ENCODE results near the gene SLC27A5. TPM values are rescaled to one million over a fixed set of nuclear protein-coding genes. Genes with fewer than 3 reads are reported as not detected.

The SLC27A5 gene
- total and polyA plus RNA-seq, 9 of the 15 experiments (the other 6 are each of a cell fraction or from before 2014, with no cell fraction given): 42.2 to 318 (median 64.7) TPM

DNA sequence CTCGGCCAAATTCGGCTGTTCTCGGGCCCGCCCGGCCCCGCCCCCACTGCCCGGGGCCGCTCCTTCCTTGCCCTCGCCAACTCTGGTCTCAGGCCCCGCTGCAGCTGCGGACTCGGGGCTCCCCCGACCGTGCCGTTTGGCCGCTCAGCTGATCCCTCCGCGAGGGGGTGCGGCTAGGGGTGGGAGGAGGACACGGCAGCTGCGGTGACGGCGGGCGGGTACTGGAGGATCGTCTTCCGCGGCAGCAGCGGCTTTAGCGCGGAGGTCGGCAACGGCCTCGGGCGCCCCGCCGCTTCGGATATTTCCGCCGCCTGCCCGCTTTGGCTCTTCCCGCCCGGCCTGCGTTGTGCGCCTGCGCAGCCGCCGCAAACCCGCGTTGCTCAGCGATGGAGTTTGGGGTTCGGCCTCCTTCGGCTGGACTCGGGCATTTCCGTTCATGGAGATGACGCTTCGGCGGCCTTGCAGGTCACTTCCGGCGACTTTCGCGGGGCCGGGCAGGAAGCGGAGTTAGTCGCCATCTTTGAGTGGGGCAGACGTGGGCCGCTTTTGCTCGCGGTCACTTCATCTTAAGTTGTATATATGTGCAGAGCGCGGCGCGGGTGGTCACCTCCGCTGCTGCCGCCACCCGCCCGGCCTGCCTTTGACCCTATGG is 47.0 kb upstream of the SLC27A5 start (continued):
- TF ChIP-seq, protein P1, sequence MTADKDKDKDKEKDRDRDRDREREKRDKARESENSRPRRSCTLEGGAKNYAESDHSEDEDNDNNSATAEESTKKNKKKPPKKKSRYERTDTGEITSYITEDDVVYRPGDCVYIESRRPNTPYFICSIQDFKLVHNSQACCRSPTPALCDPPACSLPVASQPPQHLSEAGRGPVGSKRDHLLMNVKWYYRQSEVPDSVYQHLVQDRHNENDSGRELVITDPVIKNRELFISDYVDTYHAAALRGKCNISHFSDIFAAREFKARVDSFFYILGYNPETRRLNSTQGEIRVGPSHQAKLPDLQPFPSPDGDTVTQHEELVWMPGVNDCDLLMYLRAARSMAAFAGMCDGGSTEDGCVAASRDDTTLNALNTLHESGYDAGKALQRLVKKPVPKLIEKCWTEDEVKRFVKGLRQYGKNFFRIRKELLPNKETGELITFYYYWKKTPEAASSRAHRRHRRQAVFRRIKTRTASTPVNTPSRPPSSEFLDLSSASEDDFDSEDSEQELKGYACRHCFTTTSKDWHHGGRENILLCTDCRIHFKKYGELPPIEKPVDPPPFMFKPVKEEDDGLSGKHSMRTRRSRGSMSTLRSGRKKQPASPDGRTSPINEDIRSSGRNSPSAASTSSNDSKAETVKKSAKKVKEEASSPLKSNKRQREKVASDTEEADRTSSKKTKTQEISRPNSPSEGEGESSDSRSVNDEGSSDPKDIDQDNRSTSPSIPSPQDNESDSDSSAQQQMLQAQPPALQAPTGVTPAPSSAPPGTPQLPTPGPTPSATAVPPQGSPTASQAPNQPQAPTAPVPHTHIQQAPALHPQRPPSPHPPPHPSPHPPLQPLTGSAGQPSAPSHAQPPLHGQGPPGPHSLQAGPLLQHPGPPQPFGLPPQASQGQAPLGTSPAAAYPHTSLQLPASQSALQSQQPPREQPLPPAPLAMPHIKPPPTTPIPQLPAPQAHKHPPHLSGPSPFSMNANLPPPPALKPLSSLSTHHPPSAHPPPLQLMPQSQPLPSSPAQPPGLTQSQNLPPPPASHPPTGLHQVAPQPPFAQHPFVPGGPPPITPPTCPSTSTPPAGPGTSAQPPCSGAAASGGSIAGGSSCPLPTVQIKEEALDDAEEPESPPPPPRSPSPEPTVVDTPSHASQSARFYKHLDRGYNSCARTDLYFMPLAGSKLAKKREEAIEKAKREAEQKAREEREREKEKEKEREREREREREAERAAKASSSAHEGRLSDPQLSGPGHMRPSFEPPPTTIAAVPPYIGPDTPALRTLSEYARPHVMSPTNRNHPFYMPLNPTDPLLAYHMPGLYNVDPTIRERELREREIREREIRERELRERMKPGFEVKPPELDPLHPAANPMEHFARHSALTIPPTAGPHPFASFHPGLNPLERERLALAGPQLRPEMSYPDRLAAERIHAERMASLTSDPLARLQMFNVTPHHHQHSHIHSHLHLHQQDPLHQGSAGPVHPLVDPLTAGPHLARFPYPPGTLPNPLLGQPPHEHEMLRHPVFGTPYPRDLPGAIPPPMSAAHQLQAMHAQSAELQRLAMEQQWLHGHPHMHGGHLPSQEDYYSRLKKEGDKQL (CRISPR knock-in tag; IDR thresholded peaks at IDR 0.05; ENCODE audit: borderline replicate concordance): no peak
- TF ChIP-seq, protein P2, sequence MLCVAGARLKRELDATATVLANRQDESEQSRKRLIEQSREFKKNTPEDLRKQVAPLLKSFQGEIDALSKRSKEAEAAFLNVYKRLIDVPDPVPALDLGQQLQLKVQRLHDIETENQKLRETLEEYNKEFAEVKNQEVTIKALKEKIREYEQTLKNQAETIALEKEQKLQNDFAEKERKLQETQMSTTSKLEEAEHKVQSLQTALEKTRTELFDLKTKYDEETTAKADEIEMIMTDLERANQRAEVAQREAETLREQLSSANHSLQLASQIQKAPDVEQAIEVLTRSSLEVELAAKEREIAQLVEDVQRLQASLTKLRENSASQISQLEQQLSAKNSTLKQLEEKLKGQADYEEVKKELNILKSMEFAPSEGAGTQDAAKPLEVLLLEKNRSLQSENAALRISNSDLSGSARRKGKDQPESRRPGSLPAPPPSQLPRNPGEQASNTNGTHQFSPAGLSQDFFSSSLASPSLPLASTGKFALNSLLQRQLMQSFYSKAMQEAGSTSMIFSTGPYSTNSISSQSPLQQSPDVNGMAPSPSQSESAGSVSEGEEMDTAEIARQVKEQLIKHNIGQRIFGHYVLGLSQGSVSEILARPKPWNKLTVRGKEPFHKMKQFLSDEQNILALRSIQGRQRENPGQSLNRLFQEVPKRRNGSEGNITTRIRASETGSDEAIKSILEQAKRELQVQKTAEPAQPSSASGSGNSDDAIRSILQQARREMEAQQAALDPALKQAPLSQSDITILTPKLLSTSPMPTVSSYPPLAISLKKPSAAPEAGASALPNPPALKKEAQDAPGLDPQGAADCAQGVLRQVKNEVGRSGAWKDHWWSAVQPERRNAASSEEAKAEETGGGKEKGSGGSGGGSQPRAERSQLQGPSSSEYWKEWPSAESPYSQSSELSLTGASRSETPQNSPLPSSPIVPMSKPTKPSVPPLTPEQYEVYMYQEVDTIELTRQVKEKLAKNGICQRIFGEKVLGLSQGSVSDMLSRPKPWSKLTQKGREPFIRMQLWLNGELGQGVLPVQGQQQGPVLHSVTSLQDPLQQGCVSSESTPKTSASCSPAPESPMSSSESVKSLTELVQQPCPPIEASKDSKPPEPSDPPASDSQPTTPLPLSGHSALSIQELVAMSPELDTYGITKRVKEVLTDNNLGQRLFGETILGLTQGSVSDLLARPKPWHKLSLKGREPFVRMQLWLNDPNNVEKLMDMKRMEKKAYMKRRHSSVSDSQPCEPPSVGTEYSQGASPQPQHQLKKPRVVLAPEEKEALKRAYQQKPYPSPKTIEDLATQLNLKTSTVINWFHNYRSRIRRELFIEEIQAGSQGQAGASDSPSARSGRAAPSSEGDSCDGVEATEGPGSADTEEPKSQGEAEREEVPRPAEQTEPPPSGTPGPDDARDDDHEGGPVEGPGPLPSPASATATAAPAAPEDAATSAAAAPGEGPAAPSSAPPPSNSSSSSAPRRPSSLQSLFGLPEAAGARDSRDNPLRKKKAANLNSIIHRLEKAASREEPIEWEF (CRISPR knock-in tag; IDR thresholded peaks at IDR 0.05): no peak
- TF ChIP-seq, protein P3, sequence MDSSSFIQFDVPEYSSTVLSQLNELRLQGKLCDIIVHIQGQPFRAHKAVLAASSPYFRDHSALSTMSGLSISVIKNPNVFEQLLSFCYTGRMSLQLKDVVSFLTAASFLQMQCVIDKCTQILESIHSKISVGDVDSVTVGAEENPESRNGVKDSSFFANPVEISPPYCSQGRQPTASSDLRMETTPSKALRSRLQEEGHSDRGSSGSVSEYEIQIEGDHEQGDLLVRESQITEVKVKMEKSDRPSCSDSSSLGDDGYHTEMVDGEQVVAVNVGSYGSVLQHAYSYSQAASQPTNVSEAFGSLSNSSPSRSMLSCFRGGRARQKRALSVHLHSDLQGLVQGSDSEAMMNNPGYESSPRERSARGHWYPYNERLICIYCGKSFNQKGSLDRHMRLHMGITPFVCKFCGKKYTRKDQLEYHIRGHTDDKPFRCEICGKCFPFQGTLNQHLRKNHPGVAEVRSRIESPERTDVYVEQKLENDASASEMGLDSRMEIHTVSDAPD (CRISPR knock-in tag; IDR thresholded peaks at IDR 0.05): no peak
- TF ChIP-seq MTA1 (IDR thresholded peaks at IDR 0.05; ENCODE audit: borderline replicate concordance): no peak
- peak; percentile 93 to 99 (median 97) for TF ChIP-seq YY1 (IDR thresholded peaks at IDR 0.05; ENCODE audit: borderline replicate concordance in 1 of 3, control insufficient read depth in 1 of 3, extremely low read depth in 1 of 3, insufficient read depth in 3 of 3, insufficient read length in 1 of 3, insufficient replicate concordance in 2 of 3, low read depth in 1 of 3, low read length in 2 of 3)
- no peak for TF ChIP-seq SRSF3 (IDR thresholded peaks at IDR 0.05; ENCODE audit: insufficient read depth, low read length)
- peak; percentile 85 for TF ChIP-seq HCFC1 (IDR thresholded peaks at IDR 0.05; ENCODE audit: low read depth, low read length)
- no peak for TF ChIP-seq KAT2B (IDR thresholded peaks at IDR 0.05; ENCODE audit: low read depth, low read length)
- no peak for TF ChIP-seq MYBL2 (IDR thresholded peaks at IDR 0.05; ENCODE audit: low read depth)
- no peak for TF ChIP-seq MYBL2 (CRISPR knock-in tag; IDR thresholded peaks at IDR 0.05; ENCODE audit: borderline replicate concordance)
- TF ChIP-seq ZNF41 (CRISPR knock-in tag; conservative IDR thresholded peaks at IDR 0.05): no peak
- no peak for TF ChIP-seq ZNF766 (CRISPR knock-in tag; conservative IDR thresholded peaks at IDR 0.05)
- no peak for TF ChIP-seq ARNT (IDR thresholded peaks at IDR 0.05)
- 0 out of 4 replicates have a peak, but pooled peaks of 1 of the 2 experiments have one; percentile 14 for TF ChIP-seq FOXK2 (conservative IDR thresholded peaks at IDR 0.05 in 1 of 2, IDR thresholded peaks at IDR 0.05 in 1 of 2; ENCODE audit: low read depth in 2 of 2)

Data from K562 (cell line).